ENCODE data around the gene FLCN. TPM values are rescaled to one million over a fixed set of nuclear protein-coding genes. Genes with fewer than 3 reads are reported as not detected.

Gene FLCN
- polyA plus RNA-seq, 2 of the 4 experiments (the other 2 are of a cell fraction): 14.2 to 25.1 TPM

- Histone ChIP-seq H3K27ac (no peak overlapping the region), H3K9me3 (no peaks in the 10 kb centered on the region), H3K4me2 (no peak overlapping the region), H3K4me3 (no peak overlapping the region), H3K4me1 (no peaks in the 10 kb centered on the region)
- POLR2A ChIA-PET: no interaction called here
- WGBS (ENCODE audit: missing lambda C conversion rate): 94% methylated on average over 8 of the region's 8 CpGs
- ATAC-seq: no peak
- CTCF ChIA-PET: interaction anchor here (0.9 to 4.9 kb wide), 4 partner anchors 8 to 440 kb away, joined by 3 to 23 read pairs (median 12); no protein-coding TSS in a partner anchor
- FAIRE-seq: no peak
- TF ChIP-seq HDAC2 (IDR thresholded peaks at IDR 0.05): no peak
- no peak for DNase-seq (ENCODE audit: low read depth in 1 of 2, low spot score in 1 of 2)
These were observed 61.6 kb downstream of the FLCN start for GRCh38 chr17:17175340-17175739.

GRCh38 chr17:17173921-17174320, 63.0 kb downstream of the FLCN start:
- ChIA-PET POLR2A (no interaction called here), CTCF (interaction anchor here (0.6 to 4.8 kb wide), 4 partner anchors 9 to 169 kb away, joined by 3 to 19 read pairs (median 4); no protein-coding TSS in a partner anchor)
- H3K4me3 ChIP-seq: no peak overlapping the region
- TF ChIP-seq TP53 (CRISPR knock-in tag; IDR thresholded peaks at IDR 0.05) (no peak), SREBF2 (IDR thresholded peaks at IDR 0.05) (no peak), HOXB13 (CRISPR knock-in tag; IDR thresholded peaks at IDR 0.05; ENCODE audit: low read depth) (no peak)
- no peak overlapping the region for H3K27ac ChIP-seq
- no peak for DNase-seq (ENCODE audit: low read depth in 1 of 2, low spot score in 1 of 2)
- H3K9me3 ChIP-seq: no peaks in the 10 kb centered on the region
- WGBS (ENCODE audit: missing lambda C conversion rate): 92% methylated on average over 14 of the region's 14 CpGs
- no peak for FAIRE-seq
- H3K4me2 ChIP-seq: no peak overlapping the region
- no peak for ATAC-seq
- no peaks in the 10 kb centered on the region for H3K4me1 ChIP-seq

DNA sequence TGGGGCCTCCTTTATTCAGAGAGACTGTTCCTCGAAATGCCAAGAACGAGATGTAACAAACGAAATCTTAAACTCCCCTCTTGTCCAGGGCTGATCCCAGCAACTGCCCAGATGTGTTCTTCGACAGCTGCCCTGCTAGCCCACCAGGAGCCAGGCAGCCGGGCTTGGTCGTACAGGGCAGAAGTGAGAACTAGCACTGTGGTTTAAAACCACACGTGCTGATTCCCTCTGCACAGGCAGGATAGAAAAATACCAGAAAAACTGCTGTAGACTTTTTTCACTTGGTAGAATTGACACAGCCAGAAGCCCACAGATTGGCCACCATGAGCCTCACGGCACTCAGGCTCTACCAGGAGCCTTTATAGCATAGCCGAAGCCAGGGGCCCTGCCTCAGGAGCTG, 64.0 kb downstream of the FLCN start:
- CTCF ChIA-PET: interaction anchor here (0.9 to 1.5 kb wide), 4 partner anchors 10 to 31 kb away, joined by 3 to 5 read pairs (median 4); no protein-coding TSS in a partner anchor
- no peak for TF ChIP-seq HOXA7 (CRISPR knock-in tag; IDR thresholded peaks at IDR 0.05)
- no peak for TF ChIP-seq HDAC2 (IDR thresholded peaks at IDR 0.05)
- TF ChIP-seq ZC3H11A (IDR thresholded peaks at IDR 0.05): no peak
- no peak for TF ChIP-seq BHLHE40 (IDR thresholded peaks at IDR 0.05; ENCODE audit: low read depth, low read length)
- no peak for TF ChIP-seq ESRRA (IDR thresholded peaks at IDR 0.05; ENCODE audit: borderline replicate concordance, low read length)
- TF ChIP-seq ZNF302 (CRISPR knock-in tag; IDR thresholded peaks at IDR 0.05): no peak
- no peak for TF ChIP-seq RCOR1 (IDR thresholded peaks at IDR 0.05; ENCODE audit: low read depth, low read length)
- TF ChIP-seq ZFP36 (IDR thresholded peaks at IDR 0.05; ENCODE audit: borderline replicate concordance, partially characterized antibody): no peak
- TF ChIP-seq SREBF2 (IDR thresholded peaks at IDR 0.05): no peak
- TF ChIP-seq EHF (CRISPR knock-in tag; IDR thresholded peaks at IDR 0.05): no peak
- TF ChIP-seq, protein P1, sequence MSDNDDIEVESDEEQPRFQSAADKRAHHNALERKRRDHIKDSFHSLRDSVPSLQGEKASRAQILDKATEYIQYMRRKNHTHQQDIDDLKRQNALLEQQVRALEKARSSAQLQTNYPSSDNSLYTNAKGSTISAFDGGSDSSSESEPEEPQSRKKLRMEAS (IDR thresholded peaks at IDR 0.05): no peak
- no peak for TF ChIP-seq ZSCAN20 (CRISPR knock-in tag; IDR thresholded peaks at IDR 0.05)
- TF ChIP-seq, protein P2, sequence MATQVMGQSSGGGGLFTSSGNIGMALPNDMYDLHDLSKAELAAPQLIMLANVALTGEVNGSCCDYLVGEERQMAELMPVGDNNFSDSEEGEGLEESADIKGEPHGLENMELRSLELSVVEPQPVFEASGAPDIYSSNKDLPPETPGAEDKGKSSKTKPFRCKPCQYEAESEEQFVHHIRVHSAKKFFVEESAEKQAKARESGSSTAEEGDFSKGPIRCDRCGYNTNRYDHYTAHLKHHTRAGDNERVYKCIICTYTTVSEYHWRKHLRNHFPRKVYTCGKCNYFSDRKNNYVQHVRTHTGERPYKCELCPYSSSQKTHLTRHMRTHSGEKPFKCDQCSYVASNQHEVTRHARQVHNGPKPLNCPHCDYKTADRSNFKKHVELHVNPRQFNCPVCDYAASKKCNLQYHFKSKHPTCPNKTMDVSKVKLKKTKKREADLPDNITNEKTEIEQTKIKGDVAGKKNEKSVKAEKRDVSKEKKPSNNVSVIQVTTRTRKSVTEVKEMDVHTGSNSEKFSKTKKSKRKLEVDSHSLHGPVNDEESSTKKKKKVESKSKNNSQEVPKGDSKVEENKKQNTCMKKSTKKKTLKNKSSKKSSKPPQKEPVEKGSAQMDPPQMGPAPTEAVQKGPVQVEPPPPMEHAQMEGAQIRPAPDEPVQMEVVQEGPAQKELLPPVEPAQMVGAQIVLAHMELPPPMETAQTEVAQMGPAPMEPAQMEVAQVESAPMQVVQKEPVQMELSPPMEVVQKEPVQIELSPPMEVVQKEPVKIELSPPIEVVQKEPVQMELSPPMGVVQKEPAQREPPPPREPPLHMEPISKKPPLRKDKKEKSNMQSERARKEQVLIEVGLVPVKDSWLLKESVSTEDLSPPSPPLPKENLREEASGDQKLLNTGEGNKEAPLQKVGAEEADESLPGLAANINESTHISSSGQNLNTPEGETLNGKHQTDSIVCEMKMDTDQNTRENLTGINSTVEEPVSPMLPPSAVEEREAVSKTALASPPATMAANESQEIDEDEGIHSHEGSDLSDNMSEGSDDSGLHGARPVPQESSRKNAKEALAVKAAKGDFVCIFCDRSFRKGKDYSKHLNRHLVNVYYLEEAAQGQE (IDR thresholded peaks at IDR 0.05): no peak
- TF ChIP-seq FOSL2 (IDR thresholded peaks at IDR 0.05): no peak
- TF ChIP-seq FOSL2 (CRISPR knock-in tag; IDR thresholded peaks at IDR 0.05): no peak
- TF ChIP-seq GATA3 (IDR thresholded peaks at IDR 0.05; ENCODE audit: borderline replicate concordance): no peak
- Histone ChIP-seq H3K4me2 (no peak overlapping the region), H3K27ac (no peak overlapping the region), H3K4me1 (no peaks in the 10 kb centered on the region), H3K4me3 (no peak overlapping the region), H3K9me3 (no peaks in the 10 kb centered on the region)
- 95% methylated on average over 9 of the region's 9 CpGs for WGBS (ENCODE audit: missing lambda C conversion rate)
- DNase-seq (ENCODE audit: low read depth in 1 of 2, low spot score in 1 of 2) (no peak), FAIRE-seq (no peak), ATAC-seq (no peak)
- POLR2A ChIA-PET: no interaction called here

All from A549 (cell line).